Activated CD8-positive, alpha-beta T cell treated with anti-CD3 and anti-CD28 coated beads for 36 hours (primary cell): Measurements from ENCODE around the gene ABAT. TPM values are rescaled to one million over a fixed set of nuclear protein-coding genes. Genes with fewer than 3 reads are reported as not detected.

Experiments used
- ATAC-seq: fragments of 200-7000 bp; cut with Tn5 transposase; one replicate; pipeline ENCODE4 v1.10.0; 2021; ENCODE audit warnings: mild to moderate bottlenecking, moderate library complexity
- CTCF ChIA-PET: fragments of 350-600 bp; sonication (Branson Sonifier 250); formaldehyde crosslinking; loops from one replicate; lab custom pipeline; 2021; ENCODE audit warnings: antibody characterized with exemption; lab: Charles Lee
- POLR2A ChIA-PET: fragments of 350-600 bp; sonication (Branson Sonifier 250); formaldehyde crosslinking; loops from one replicate; lab custom pipeline; 2021; ENCODE audit warnings: antibody characterized with exemption; lab: Charles Lee
- DNase-seq: peaks from one replicate; pipeline ENCODE4 v3.0.0-alpha.2; 2020
- H3K27ac Mint-ChIP-seq: one replicate; pipeline ENCODE4 v1.8.0; 2021; ENCODE audit warnings: mild to moderate bottlenecking, mixed read lengths
- H3K27me3 Mint-ChIP-seq: one replicate; pipeline ENCODE4 v1.8.0; 2021; ENCODE audit warnings: mixed read lengths
- H3K36me3 Mint-ChIP-seq: one replicate; pipeline ENCODE4 v1.8.0; 2021; ENCODE audit warnings: low read depth, mixed read lengths
- H3K4me1 Mint-ChIP-seq: one replicate; pipeline ENCODE4 v1.8.0; 2021; ENCODE audit warnings: low read depth, mixed read lengths
- H3K4me3 Mint-ChIP-seq: one replicate; pipeline ENCODE4 v1.8.0; 2021; ENCODE audit warnings: mild to moderate bottlenecking, moderate library complexity, mixed read lengths
- H3K9me3 Mint-ChIP-seq: one replicate; pipeline ENCODE4 v1.8.0; 2021; ENCODE audit warnings: mixed read lengths
- CTCF ChIP-seq: fragments of 200-600 bp; IDR thresholded peaks from one replicate; pipeline ENCODE4 v1.8.0; 2022; ENCODE audit warnings: antibody characterized with exemption, mild to moderate bottlenecking
- intact Hi-C: fragments of 100-400 bp; cut with micrococcal nuclease; formaldehyde crosslinking; loops from one replicate; pipeline ENCODE4 v1.10.0; 2022
- total RNA-seq, 2 experiments: library from RNA; stranded (reverse); gene quantifications; one replicate each; pipeline ENCODE4 v1.2.3, GENCODE V29; 2021

ABAT gene
- total RNA-seq, 2 experiments from 2014 or later, result 5.1 TPM

DNA sequence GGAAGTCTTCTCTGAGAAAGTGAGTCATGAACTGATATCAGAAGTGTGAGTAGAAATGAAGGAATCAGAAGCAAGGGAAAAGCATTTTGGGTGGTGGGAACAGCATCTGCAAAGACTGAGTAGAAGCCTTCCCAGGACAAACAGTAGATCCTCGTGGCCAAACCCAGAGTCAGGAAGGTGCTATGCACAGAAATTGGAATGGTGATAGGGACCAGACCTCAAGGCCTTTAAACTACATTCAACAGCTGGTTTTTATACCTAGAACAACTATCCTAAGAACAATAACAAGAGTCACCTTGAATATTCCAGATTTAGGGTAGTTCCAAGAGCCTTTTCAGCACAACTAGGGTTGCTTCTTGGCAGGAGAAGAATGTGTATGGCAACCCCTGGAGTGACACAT is 15.3 kb downstream of the ABAT start:
- CTCF ChIA-PET, result no interaction called here
- Mint-ChIP-seq H3K27me3 (no peaks in the 10 kb centered on the region), H3K36me3 (peaks cover 24% of the 10 kb centered on the region), H3K4me3 (no peak overlapping the region), H3K27ac (no peak overlapping the region), H3K4me1 (no peaks in the 10 kb centered on the region), H3K9me3 (peaks cover 14% of the 10 kb centered on the region)
- POLR2A ChIA-PET, result no interaction called here
- intact Hi-C loops, result no loop called here
- ATAC-seq (no peak), DNase-seq (no peak)
- no peak for TF ChIP-seq CTCF

- H3K36me3 Mint-ChIP-seq, result peaks cover 23% of the 10 kb centered on the region
- peaks cover 14% of the 10 kb centered on the region for H3K9me3 Mint-ChIP-seq
- H3K4me3 Mint-ChIP-seq, result no peak overlapping the region
- intact Hi-C loops, result no loop called here
- no peak for DNase-seq
- CTCF ChIA-PET, result no interaction called here
- POLR2A ChIA-PET, result interaction anchor here (1.0 kb wide), 1 partner anchor 17 kb away, joined by 3 read pairs; no protein-coding TSS in a partner anchor
- H3K27ac Mint-ChIP-seq, result no peak overlapping the region
- TF ChIP-seq CTCF, result no peak
- H3K27me3 Mint-ChIP-seq, result no peaks in the 10 kb centered on the region
- H3K4me1 Mint-ChIP-seq, result no peaks in the 10 kb centered on the region
- ATAC-seq, result no peak
Measured at GRCh38 chr16:8691728-8692127, 17.3 kb downstream of the ABAT start.

DNA sequence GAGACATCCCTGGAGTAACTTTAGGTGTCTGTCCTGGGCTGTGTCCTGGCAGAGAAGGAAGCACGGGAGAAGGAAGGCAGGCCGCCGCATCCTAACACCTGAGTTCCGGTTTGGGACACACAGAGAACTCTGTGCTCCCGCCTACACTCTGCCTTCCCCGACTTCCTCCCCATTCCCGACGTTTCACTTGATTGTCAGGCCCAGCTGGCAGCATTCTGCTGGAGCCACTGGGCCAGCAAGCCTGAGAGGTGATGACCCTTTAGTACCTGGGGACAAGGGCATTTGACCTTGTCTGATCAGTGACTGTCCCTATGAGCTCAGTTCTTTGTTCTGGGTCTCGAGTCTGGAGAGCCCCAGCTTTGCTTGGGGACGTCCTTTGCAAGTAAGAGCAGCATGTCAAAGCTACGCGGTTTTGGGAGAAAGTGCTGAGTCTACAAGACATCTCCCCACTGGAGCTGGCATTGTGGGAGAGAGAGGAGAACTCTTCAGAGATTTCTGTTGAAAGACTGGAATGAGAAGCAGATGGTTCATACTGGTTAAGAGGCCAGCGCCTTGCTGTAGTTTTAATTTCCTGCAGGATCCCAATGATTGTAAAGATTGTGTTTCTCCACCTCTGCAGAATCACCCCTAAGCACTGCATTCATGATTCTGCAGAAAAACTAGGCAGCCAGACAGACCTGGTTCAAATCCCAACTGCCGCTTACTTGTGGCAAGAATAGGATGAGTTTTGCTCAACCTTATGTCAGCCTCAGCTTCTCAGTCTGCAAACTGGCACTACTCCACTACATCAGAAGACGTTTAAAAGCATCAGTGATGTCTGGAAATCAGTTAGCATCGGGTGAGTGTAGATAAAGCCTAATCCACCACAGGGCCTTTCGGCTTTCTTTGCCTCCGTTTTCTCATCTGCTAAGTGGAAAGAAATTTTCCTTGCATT is 20.6 kb downstream of the ABAT start:
- Mint-ChIP-seq H3K9me3 (peaks cover 5% of the 10 kb centered on the region), H3K36me3 (peaks cover 5% of the 10 kb centered on the region), H3K4me1 (no peaks in the 10 kb centered on the region), H3K4me3 (no peak overlapping the region), H3K27ac (no peak overlapping the region), H3K27me3 (no peaks in the 10 kb centered on the region)
- no peak for TF ChIP-seq CTCF
- POLR2A ChIA-PET, result no interaction called here
- intact Hi-C loops, result no loop called here
- DNase-seq (no peak), ATAC-seq (no peak)
- CTCF ChIA-PET, result interaction anchor here (1.5 kb wide), 1 partner anchor 12 kb away, joined by 3 read pairs; no protein-coding TSS in a partner anchor

DNA sequence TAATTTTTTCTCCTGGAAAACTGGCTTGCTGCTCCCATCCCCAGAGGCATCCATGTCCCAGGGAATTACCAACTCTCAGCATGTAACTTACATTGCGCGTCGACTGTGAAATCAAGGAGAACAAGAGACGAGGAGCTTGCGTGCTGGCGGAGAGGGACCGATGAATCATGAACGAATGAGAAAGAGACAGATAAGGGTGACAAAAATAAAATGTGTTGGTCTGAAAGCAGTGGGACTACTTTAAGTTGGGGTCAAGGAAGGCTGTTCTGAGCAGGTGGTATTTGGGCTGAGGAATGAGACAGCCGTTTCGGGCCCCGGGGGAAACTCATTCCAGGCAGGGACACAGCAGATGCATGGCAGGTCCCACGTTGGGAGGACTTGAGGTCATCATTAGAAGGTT is 22.5 kb downstream of the ABAT start:
- intact Hi-C loops, result no loop called here
- CTCF ChIA-PET, result interaction anchor here (1.5 kb wide), 1 partner anchor 10 kb away, joined by 3 read pairs; no protein-coding TSS in a partner anchor
- no peaks in the 10 kb centered on the region for H3K36me3 Mint-ChIP-seq
- no peaks in the 10 kb centered on the region for H3K4me1 Mint-ChIP-seq
- H3K9me3 Mint-ChIP-seq, result no peaks in the 10 kb centered on the region
- no peak overlapping the region for H3K4me3 Mint-ChIP-seq
- POLR2A ChIA-PET, result no interaction called here
- ATAC-seq (no peak), DNase-seq (no peak)
- no peak for TF ChIP-seq CTCF
- no peaks in the 10 kb centered on the region for H3K27me3 Mint-ChIP-seq
- no peak overlapping the region for H3K27ac Mint-ChIP-seq

DNA sequence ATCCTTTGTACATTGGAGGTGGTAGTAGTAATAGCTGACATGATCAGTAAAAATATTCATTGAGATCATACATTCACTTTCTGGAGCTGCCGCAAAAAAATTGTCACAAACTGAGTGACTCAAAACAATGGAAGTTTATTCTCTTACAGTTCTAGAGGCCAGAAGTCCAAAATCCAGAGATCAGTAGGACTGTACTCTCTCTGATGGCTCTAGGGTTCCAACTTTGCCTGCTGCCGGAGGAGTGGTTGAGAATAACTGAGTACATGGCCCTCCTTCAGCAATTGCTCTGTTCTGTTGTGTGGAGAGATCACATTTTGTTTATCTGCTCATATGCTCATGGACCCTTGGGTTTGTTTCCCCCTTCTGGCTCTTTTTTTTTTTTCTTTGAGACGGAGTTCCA is 23.5 kb downstream of the ABAT start:
- intact Hi-C loops, result no loop called here
- POLR2A ChIA-PET, result no interaction called here
- H3K4me1 Mint-ChIP-seq, result no peaks in the 10 kb centered on the region

More for the DNA sequence above, 23.5 kb downstream of the ABAT start:
- Mint-ChIP-seq H3K27me3 (no peaks in the 10 kb centered on the region), H3K36me3 (no peaks in the 10 kb centered on the region), H3K27ac (no peak overlapping the region), H3K9me3 (no peaks in the 10 kb centered on the region), H3K4me3 (no peak overlapping the region)
- no peak for TF ChIP-seq CTCF
- CTCF ChIA-PET, result no interaction called here
- DNase-seq (no peak), ATAC-seq (no peak)
